ENCODE results near the gene MPC2.

GRCh38 chr1:167890400-167890799 lies 46.5 kb downstream of the MPC2 start:
- TF ChIP-seq BHLHE40 (IDR thresholded peaks at IDR 0.05; ENCODE audit: borderline replicate concordance) (no peak), FOXK2 (IDR thresholded peaks at IDR 0.05) (no peak), ELF4 (IDR thresholded peaks at IDR 0.05) (no peak), FOXA1 (IDR thresholded peaks at IDR 0.05) (no peak), NFRKB (IDR thresholded peaks at IDR 0.05) (no peak), ARNT (IDR thresholded peaks at IDR 0.05) (no peak), SP1 (IDR thresholded peaks at IDR 0.05) (no peak), TARDBP (IDR thresholded peaks at IDR 0.05) (no peak), SUZ12 (IDR thresholded peaks at IDR 0.05) (no peak), FOXM1 (IDR thresholded peaks at IDR 0.05; ENCODE audit: borderline replicate concordance) (no peak), HDGF (IDR thresholded peaks at IDR 0.05; ENCODE audit: borderline replicate concordance) (no peak)
